ENCODE results near the gene NTN5. TPM values are rescaled to one million over a fixed set of nuclear protein-coding genes. Genes with fewer than 3 reads are reported as not detected.

The NTN5 gene
- total RNA-seq, 1 donor from 2014 or later = 7.1 TPM

DNA sequence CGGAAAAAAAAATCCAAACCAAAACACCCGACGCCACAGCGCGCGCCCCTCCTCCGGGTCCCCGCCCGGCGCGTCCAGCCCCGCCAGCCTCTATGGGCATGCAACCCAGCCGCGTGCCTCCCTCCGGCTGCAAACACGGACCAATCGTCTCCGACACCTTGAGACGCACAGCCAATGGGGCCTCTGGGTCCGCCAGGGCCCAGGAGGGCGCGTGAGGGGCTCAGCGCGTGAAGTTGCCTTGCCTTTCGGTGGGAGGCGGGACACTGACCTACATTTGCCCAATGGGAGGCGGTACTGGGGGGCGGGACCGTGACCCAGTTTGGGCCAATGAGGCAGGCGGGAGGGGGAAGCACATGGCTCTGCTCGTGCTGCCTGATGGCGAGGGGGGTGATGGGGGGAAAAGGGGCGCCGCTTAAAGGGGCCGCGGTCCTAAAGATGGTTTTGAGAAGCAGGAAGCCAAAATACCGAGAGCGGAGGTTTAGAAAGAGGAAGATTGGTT lies 35.3 kb downstream of the NTN5 start:
- H3K36me3 Mint-ChIP-seq = peaks cover 18% of the 10 kb centered on the region
- H3K27ac Mint-ChIP-seq = peak overlapping the region; percentile 98
- peak; percentile 96 to 97 for DNase-seq (ENCODE audit: low spot score in 2 of 2, unreplicated experiment in 2 of 2)
- H3K4me3 Mint-ChIP-seq = peak overlapping the region; percentile 94
- H3K9me3 Mint-ChIP-seq = no peaks in the 10 kb centered on the region
- H3K4me1 Mint-ChIP-seq = peaks cover 32% of the 10 kb centered on the region
- H3K27me3 Mint-ChIP-seq (ENCODE audit: low read depth) = no peaks in the 10 kb centered on the region
- TF ChIP-seq, protein P1, sequence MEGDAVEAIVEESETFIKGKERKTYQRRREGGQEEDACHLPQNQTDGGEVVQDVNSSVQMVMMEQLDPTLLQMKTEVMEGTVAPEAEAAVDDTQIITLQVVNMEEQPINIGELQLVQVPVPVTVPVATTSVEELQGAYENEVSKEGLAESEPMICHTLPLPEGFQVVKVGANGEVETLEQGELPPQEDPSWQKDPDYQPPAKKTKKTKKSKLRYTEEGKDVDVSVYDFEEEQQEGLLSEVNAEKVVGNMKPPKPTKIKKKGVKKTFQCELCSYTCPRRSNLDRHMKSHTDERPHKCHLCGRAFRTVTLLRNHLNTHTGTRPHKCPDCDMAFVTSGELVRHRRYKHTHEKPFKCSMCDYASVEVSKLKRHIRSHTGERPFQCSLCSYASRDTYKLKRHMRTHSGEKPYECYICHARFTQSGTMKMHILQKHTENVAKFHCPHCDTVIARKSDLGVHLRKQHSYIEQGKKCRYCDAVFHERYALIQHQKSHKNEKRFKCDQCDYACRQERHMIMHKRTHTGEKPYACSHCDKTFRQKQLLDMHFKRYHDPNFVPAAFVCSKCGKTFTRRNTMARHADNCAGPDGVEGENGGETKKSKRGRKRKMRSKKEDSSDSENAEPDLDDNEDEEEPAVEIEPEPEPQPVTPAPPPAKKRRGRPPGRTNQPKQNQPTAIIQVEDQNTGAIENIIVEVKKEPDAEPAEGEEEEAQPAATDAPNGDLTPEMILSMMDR (IDR thresholded peaks at IDR 0.05; ENCODE audit: unreplicated experiment) = no peak

DNA sequence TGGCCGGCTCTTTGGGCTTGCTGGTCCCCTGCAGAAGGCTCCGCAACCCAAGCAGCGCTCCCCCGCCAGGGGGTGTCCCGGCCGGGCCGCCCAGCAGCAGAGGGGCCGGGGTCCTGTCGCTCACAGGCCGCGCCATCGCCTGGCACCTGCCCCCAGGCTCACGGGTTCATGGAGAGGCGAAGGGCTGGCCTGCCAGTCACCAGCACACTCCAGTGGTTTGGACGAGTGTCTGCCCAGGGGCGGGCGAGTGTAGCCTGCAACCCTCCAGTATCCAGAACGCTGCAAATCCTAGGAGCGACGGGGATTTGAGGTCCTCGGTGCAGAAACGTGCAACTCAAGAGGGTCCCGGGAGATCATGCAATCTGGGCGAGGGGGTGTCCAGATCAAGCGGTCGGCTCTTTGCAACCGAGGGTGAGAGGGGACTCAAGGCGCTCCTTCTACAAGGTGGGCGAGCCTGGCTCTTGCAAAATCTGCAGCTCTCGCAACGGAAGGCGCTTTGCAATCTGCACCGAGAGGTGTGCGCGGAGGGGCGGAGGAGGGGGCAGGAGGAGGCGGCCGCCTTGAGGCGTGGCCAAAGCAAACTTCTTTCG lies 35.9 kb downstream of the NTN5 start, which contains the start of gene DBP:
Gene DBP, minus strand, starts transcription at position 521 of the 590 bp plus-strand sequence. Its CDS starts 385 bp downstream, at position 136.
- DNase-seq (ENCODE audit: low spot score in 2 of 2, unreplicated experiment in 2 of 2) = peak in 1 of 2 experiments; percentile 53
- H3K27ac Mint-ChIP-seq = peak within 1 kb of the TSS; percentile 98
- H3K36me3 Mint-ChIP-seq = peaks cover 18% of the 10 kb centered on the region
- TF ChIP-seq, protein P1 (IDR thresholded peaks at IDR 0.05; ENCODE audit: unreplicated experiment) = no peak
- H3K4me3 Mint-ChIP-seq = peak within 1 kb of the TSS; percentile 94
- no peaks in the 10 kb centered on the region for H3K9me3 Mint-ChIP-seq
- peaks cover 32% of the 10 kb centered on the region for H3K4me1 Mint-ChIP-seq
- no peaks in the 10 kb centered on the region for H3K27me3 Mint-ChIP-seq (ENCODE audit: low read depth)

DNA sequence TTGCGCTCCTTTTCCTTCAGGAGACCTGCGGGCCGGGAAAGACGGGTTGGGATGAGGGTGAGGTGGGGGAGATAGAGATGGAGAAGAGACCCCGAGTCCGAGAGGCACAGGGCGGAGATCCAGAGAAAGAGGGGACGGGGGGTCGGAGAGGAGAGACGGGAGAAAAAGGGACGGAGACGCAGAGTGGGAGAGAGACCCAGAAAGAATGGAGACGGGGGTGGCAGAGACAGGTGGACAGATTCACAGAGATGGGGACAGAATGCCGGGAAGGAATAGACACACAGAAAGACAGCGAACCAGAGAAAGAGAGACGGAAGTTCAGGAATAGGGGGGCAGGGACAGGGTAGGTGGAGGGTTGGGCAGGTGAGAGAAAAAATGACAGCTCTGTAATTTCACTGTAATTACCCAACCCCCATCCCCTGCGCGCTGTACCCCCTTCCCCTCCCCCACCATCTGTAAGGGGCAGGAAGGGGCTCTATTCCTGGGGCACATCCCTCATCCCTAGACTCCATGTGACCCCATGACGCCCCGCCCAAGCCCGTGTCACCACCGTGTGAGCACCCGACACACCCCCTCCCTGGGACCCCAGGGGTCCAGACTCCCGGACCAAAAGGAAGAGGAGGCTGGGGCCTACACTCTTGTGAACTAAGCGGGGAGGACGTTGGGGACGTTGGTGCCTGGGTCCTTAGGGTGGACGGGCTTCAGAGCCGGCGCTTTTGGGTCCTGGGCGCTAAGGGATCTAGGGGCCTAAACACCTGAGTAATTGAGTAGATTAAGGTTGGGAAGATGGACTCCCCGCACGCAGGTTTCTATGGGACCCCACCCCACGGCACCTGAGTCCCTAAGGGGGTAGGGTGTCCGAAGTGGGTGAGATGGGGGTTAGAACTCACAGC lies 36.6 kb downstream of the NTN5 start:
- peak overlapping the region; percentile 98 for H3K27ac Mint-ChIP-seq
- no peak for DNase-seq (ENCODE audit: low spot score in 2 of 2, unreplicated experiment in 2 of 2)
- H3K9me3 Mint-ChIP-seq = no peaks in the 10 kb centered on the region
- H3K27me3 Mint-ChIP-seq (ENCODE audit: low read depth) = no peaks in the 10 kb centered on the region
- peaks cover 32% of the 10 kb centered on the region for H3K4me1 Mint-ChIP-seq
- H3K4me3 Mint-ChIP-seq = peak overlapping the region; percentile 94
- TF ChIP-seq, protein P1 (IDR thresholded peaks at IDR 0.05; ENCODE audit: unreplicated experiment) = no peak
- H3K36me3 Mint-ChIP-seq = peaks cover 13% of the 10 kb centered on the region

DNA sequence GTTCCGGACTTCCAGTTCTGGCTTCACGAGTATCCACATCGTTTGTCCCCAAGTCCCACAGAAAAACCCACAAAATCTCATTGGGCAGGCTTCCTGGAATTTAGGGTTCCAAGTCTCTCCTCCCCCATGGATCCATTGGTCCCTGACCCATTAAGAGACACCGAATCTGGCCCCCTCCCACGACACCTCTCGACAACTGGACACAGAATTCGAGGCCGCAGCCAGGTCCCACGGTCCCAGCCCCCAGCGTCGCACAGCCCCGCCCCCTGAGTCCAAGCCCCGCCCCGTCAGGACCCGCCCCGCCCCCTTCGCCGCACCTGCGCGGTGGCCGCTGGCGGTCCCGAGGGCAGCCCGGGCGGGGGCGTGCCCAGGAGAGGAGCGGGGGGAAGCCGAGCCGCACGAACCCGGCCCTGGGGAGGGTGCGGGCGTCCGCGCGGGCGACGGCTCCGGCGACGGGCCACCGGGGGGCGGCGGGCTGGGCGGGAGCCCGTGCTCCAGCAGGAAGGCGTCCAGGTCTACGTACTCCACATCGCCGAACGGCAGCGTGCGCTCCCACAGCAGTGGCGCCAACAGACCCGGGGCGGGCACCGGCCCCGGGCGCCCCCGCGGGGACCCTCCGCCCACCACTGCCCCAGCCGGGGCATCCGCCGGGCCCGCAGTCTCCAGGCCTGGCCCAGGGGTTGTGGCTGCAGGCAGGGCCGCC lies 37.4 kb downstream of the NTN5 start:
- Mint-ChIP-seq H3K27ac (peak overlapping the region; percentile 93), H3K27me3 (ENCODE audit: low read depth) (no peaks in the 10 kb centered on the region), H3K4me3 (peak overlapping the region; percentile 94), H3K36me3 (peaks cover 13% of the 10 kb centered on the region), H3K9me3 (no peaks in the 10 kb centered on the region), H3K4me1 (peaks cover 37% of the 10 kb centered on the region)
- DNase-seq (ENCODE audit: low spot score in 2 of 2, unreplicated experiment in 2 of 2) = peak in 1 of 2 experiments; percentile 75
- TF ChIP-seq, protein P1 (IDR thresholded peaks at IDR 0.05; ENCODE audit: unreplicated experiment) = no peak

DNA sequence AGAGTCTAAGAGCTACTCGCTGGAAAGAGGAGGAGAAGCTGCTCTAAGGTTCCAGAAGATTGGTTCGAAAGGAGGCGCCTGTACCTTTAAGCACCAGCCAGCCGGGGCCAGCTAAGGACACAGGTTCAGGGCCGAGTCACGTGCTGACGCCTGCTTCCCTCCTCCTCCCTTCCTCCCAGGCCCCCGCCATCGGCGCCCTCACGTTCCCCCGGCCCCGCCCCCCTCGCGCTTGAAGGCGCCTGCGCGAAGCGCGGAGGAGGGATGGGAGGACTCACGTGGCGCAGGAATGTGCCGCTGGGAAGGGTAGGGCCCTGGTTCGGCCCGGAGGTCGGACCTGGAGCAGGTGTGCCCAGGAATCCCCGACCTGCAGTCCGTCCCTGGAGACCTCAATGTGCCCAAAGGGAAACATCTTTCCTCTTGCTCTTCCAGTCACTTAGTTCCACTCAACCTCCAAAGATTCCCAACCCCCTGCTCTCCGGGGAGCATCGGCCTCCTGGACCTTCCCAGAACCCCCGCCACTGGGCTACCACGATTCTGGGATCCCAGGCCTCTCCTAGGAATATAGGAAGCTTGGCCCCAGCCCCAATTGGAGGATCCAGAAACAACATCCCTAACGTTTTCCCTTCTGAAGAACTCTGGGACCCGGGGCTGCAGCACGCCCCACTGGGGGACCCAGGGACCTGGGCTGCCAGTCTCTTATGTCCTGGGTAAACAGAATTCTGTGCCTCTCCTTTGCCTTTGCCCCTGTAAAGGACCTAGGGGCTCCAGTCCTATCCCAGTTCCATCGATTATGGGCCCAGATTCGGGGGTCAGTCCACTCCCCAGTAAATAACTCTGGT lies 38.2 kb downstream of the NTN5 start:
- Mint-ChIP-seq H3K36me3 (peaks cover 11% of the 10 kb centered on the region), H3K4me3 (peak overlapping the region; percentile 67), H3K27ac (peak overlapping the region; percentile 93), H3K27me3 (ENCODE audit: low read depth) (no peaks in the 10 kb centered on the region), H3K9me3 (no peaks in the 10 kb centered on the region), H3K4me1 (peaks cover 44% of the 10 kb centered on the region)
- TF ChIP-seq, protein P1 (IDR thresholded peaks at IDR 0.05; ENCODE audit: unreplicated experiment) = no peak
- DNase-seq (ENCODE audit: low spot score in 2 of 2, unreplicated experiment in 2 of 2) = peak; percentile 85 to 89
